HFFc6 (cell line): Measurements from ENCODE around the gene PNPLA7. TPM values are rescaled to one million over a fixed set of nuclear protein-coding genes. Genes with fewer than 3 reads are reported as not detected.

Experiments
- DNase-seq: peaks from one replicate; pipeline ENCODE4 v3.0.0-alpha.2; 2018
- H3K27ac Mint-ChIP-seq: 2 replicates; pipeline ENCODE4 v1.8.0; 2020; ENCODE audit warnings: mild to moderate bottlenecking, mixed read lengths
- H3K27me3 Mint-ChIP-seq: 2 replicates; pipeline ENCODE4 v1.8.0; 2021; ENCODE audit warnings: mild to moderate bottlenecking, moderate library complexity, mixed read lengths; ENCODE audit not compliant: insufficient read depth
- H3K36me3 Mint-ChIP-seq: 2 replicates; pipeline ENCODE4 v1.8.0; 2021; ENCODE audit warnings: low read depth, mixed read lengths
- H3K4me1 Mint-ChIP-seq: 2 replicates; pipeline ENCODE4 v1.8.0; 2020; ENCODE audit warnings: low read depth, mixed read lengths
- H3K4me3 Mint-ChIP-seq: 2 replicates; pipeline ENCODE4 v1.8.0; 2020; ENCODE audit warnings: mild to moderate bottlenecking, moderate library complexity, mixed read lengths
- H3K9me3 Mint-ChIP-seq: 2 replicates; pipeline ENCODE4 v1.8.0; 2020; ENCODE audit warnings: mild to moderate bottlenecking, mixed read lengths
- total RNA-seq, 6 experiments: library from RNA; stranded (reverse); fragmentation: NEBNext Ultra II Directional; extraction: Animal tissue kit (Norgen Biotek cat#: 25700); gene quantifications; 2 replicates in 1 of 6; 3 replicates in 5 of 6; pipeline ENCODE4 v1.2.3, GENCODE V29; 2021
- TF ChIP-seq, protein P1 (sequence below): fragments of 200-600 bp; sonication (generic); IDR thresholded peaks from 2 replicates; pipeline ENCODE4 v1.5.0; 2021; ENCODE audit warnings: antibody characterized with exemption, mild to moderate bottlenecking

PNPLA7 gene
- total RNA-seq, 6 experiments from 2014 or later: 0.20 to 0.90 (median 0.52) TPM

DNA sequence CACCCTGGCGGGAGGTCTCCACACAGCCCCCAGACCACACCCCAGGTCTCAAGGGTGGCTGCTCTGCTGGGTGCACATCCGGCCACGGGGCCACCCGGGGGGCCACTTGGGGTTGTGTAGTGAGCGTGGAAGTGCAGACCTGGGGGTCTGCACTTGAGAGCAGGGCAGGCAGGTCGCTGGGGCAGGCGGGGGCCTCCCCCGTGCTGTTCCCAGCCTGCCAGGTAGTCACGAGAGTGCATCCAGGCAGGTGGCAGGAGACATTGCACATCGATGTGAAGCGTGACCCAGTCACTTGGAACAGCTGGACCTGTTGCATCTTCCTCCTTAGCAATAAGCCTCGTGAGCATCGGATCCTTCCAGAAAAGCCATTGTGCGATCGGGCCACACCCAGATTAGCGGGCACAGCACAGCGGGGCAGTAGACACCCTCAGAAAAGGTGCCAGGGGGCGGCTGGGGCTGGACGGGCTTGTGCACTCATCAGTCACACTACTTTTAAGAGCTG is 104.2 kb downstream of the PNPLA7 start:
- Mint-ChIP-seq H3K4me3 (no peak overlapping the region), H3K4me1 (peaks cover 30% of the 10 kb centered on the region), H3K9me3 (no peaks in the 10 kb centered on the region), H3K36me3 (no peaks in the 10 kb centered on the region), H3K27me3 (peaks cover 2% of the 10 kb centered on the region; the same call in 1 of the 2 replicates), H3K27ac (no peak overlapping the region)
- no peak for DNase-seq
- TF ChIP-seq, protein P1, sequence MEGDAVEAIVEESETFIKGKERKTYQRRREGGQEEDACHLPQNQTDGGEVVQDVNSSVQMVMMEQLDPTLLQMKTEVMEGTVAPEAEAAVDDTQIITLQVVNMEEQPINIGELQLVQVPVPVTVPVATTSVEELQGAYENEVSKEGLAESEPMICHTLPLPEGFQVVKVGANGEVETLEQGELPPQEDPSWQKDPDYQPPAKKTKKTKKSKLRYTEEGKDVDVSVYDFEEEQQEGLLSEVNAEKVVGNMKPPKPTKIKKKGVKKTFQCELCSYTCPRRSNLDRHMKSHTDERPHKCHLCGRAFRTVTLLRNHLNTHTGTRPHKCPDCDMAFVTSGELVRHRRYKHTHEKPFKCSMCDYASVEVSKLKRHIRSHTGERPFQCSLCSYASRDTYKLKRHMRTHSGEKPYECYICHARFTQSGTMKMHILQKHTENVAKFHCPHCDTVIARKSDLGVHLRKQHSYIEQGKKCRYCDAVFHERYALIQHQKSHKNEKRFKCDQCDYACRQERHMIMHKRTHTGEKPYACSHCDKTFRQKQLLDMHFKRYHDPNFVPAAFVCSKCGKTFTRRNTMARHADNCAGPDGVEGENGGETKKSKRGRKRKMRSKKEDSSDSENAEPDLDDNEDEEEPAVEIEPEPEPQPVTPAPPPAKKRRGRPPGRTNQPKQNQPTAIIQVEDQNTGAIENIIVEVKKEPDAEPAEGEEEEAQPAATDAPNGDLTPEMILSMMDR: no peak

- no peak overlapping the region for H3K27ac Mint-ChIP-seq
- no peaks in the 10 kb centered on the region for H3K9me3 Mint-ChIP-seq
- DNase-seq: peak; percentile 82
- TF ChIP-seq, protein P1: peak; percentile 90
- H3K27me3 Mint-ChIP-seq: peaks cover 2% of the 10 kb centered on the region; the same call in 1 of the 2 replicates
- H3K4me1 Mint-ChIP-seq: peaks cover 30% of the 10 kb centered on the region
- H3K4me3 Mint-ChIP-seq: no peak overlapping the region
- H3K36me3 Mint-ChIP-seq: no peaks in the 10 kb centered on the region
These were observed 104.9 kb downstream of the PNPLA7 start for GRCh38 chr9:137445275-137445807.

- no peak overlapping the region for H3K27ac Mint-ChIP-seq
- TF ChIP-seq, protein P1: peak; percentile 32; the same call in 1 of the 2 replicates
- peaks cover 2% of the 10 kb centered on the region; the same call in 1 of the 2 replicates for H3K27me3 Mint-ChIP-seq
- H3K4me3 Mint-ChIP-seq: no peak overlapping the region
- no peaks in the 10 kb centered on the region for H3K9me3 Mint-ChIP-seq
- H3K36me3 Mint-ChIP-seq: no peaks in the 10 kb centered on the region
- no peak for DNase-seq
- H3K4me1 Mint-ChIP-seq: peaks cover 30% of the 10 kb centered on the region
These were observed 106.0 kb downstream of the PNPLA7 start for GRCh38 chr9:137444106-137444790.

DNA sequence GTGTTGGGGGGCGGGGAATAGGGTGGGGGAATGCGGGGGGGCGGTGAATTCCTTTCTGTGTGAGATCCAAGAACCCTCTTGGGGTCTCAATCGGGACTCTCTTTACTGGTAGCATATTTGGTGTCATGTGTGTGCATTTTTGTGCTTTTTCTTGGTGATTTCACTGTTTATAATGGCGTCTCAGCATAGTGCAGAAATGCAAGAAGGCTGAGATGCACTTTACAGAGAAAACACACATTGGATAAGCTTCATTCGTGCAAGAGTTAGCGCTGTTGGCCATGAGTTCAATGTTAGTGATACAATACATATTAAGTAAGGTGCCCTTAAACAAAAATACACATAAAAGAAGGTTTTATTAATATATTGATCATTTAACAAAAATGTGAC is 108.3 kb downstream of the PNPLA7 start:
- TF ChIP-seq, protein P1: no peak
- Mint-ChIP-seq H3K27me3 (peaks cover 4% of the 10 kb centered on the region), H3K9me3 (no peaks in the 10 kb centered on the region), H3K36me3 (no peaks in the 10 kb centered on the region), H3K27ac (no peak overlapping the region), H3K4me1 (peaks cover 23% of the 10 kb centered on the region), H3K4me3 (peak overlapping the region; percentile 65)
- no peak for DNase-seq

DNA sequence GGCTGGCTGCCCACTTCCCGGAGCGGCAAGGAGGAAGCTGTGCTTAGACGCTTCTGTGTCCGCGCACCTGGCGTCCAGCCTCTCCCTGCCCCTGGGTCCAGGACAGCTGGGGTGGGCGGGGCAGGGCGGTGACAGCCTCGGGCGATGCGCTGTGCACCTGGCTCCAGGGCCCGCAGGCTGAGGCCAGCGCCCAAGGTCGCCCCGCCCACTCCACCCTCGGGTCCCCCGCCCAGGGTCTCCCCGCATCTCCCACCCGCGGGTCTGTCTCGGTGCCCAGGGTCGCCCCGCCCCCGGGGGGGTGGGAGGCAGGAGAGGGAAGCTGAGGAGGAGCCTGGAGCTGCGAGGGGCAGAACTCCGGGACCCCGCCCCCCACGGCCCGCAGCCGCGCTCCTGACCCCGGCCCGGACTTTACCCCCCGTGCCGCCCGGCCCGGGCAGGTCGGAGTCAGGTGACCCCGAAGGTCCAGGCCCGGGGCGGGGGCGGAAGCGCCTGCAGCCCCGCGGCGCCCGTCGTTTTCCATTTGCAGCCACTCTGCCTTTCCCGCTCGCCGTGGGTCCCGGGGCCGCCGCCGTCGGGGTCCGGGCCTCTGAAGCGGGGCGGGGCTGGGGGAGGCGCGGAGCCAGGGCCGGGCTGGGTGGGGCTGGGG is 108.8 kb downstream of the PNPLA7 start, which contains the start of gene ENTPD8:
TSS of gene ENTPD8 (minus strand) at position 69 of the 646 bp plus-strand sequence. CDS start 3,072 bp downstream, outside the sequence.
- Mint-ChIP-seq H3K27me3 (peaks cover 4% of the 10 kb centered on the region), H3K9me3 (no peaks in the 10 kb centered on the region), H3K4me1 (peaks cover 18% of the 10 kb centered on the region), H3K36me3 (no peaks in the 10 kb centered on the region), H3K4me3 (peak within 1 kb of the TSS; percentile 65), H3K27ac (no peak within 1 kb of the TSS)
- DNase-seq: no peak
- TF ChIP-seq, protein P1: no peak
